ENCODE measurements around the gene EPHA4.

Gene EPHA4

DNA sequence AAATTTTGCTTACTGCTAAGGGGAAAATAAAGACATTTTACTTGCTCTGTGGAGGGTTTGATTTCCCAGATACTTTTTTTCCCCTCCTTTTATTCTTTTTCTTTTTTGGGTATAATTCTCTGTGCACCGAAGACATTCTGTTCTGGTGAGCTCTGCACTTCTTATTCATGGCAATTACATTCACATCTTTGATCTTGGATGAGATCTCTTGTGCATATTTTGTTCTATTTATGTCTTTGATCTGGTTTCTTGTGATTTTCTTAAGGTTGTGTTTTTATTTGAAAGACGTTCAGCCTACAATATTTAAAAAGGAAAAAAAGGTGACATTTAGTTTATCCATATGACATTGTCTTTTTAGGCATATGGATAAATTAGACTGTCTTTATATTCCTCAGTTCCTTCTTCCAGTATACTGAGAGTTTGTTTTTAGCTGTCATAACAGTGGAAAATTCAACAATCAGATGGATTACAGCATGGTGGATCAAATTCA is 33.7 kb upstream of the EPHA4 start:
- no peak overlapping the region for H3K9ac ChIP-seq (ENCODE audit: low read depth in 1 of 2, low read length in 2 of 2)
- no peak overlapping the region for H3K4me3 ChIP-seq (ENCODE audit: low read depth in 1 of 2, low read length in 2 of 2)
- H3K9me3 ChIP-seq (ENCODE audit: control insufficient read depth in 1 of 2, low read length in 2 of 2) = no peaks in the 10 kb centered on the region
- H3K4me1 ChIP-seq (ENCODE audit: control insufficient read depth in 1 of 2, insufficient read depth in 2 of 2, low read length in 2 of 2) = no peaks in the 10 kb centered on the region
- H3K27me3 ChIP-seq (ENCODE audit: control insufficient read depth in 1 of 2, insufficient read depth in 2 of 2, low read length in 2 of 2) = no peaks in the 10 kb centered on the region
- H3K27ac ChIP-seq (ENCODE audit: low read depth, low read length) = no peak overlapping the region
- no peaks in the 10 kb centered on the region for H3K36me3 ChIP-seq (ENCODE audit: control insufficient read depth in 1 of 2, insufficient read depth in 2 of 2, low read length in 2 of 2)

DNA sequence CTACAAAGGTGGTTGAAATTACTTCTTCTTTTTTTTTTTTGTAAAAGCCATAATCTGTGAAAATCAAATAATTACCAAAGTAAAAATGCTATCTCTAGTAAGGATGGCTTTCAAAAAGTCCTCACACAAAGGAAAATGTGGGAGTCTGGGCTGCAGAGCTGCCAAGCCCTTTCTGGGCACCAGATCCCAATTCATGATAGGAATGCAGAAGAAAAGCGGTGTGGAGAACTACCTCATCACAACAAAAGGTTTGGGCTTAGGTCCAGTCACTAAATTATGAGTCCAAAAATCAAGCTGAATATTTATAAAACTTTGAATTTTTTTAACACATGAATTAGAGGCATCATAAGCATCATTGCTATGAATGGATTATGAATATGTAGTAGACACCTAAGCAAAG is 30.8 kb upstream of the EPHA4 start:
- H3K9me3 ChIP-seq (ENCODE audit: control insufficient read depth in 1 of 2, low read length in 2 of 2) = no peaks in the 10 kb centered on the region
- no peaks in the 10 kb centered on the region for H3K27me3 ChIP-seq (ENCODE audit: control insufficient read depth in 1 of 2, insufficient read depth in 2 of 2, low read length in 2 of 2)
- H3K4me1 ChIP-seq (ENCODE audit: control insufficient read depth in 1 of 2, insufficient read depth in 2 of 2, low read length in 2 of 2) = no peaks in the 10 kb centered on the region
- H3K4me3 ChIP-seq (ENCODE audit: low read depth in 1 of 2, low read length in 2 of 2) = no peak overlapping the region
- H3K9ac ChIP-seq (ENCODE audit: low read depth in 1 of 2, low read length in 2 of 2) = no peak overlapping the region
- H3K27ac ChIP-seq (ENCODE audit: low read depth, low read length) = no peak overlapping the region
- H3K36me3 ChIP-seq (ENCODE audit: control insufficient read depth in 1 of 2, insufficient read depth in 2 of 2, low read length in 2 of 2) = no peaks in the 10 kb centered on the region

- H3K9me3 ChIP-seq (ENCODE audit: control insufficient read depth in 1 of 2, low read length in 2 of 2) = no peaks in the 10 kb centered on the region
- H3K36me3 ChIP-seq (ENCODE audit: control insufficient read depth in 1 of 2, insufficient read depth in 2 of 2, low read length in 2 of 2) = no peaks in the 10 kb centered on the region
- no peaks in the 10 kb centered on the region for H3K27me3 ChIP-seq (ENCODE audit: control insufficient read depth in 1 of 2, insufficient read depth in 2 of 2, low read length in 2 of 2)
- H3K9ac ChIP-seq (ENCODE audit: low read depth in 1 of 2, low read length in 2 of 2) = no peak overlapping the region
- no peak overlapping the region for H3K4me3 ChIP-seq (ENCODE audit: low read depth in 1 of 2, low read length in 2 of 2)
- no peaks in the 10 kb centered on the region for H3K4me1 ChIP-seq (ENCODE audit: control insufficient read depth in 1 of 2, insufficient read depth in 2 of 2, low read length in 2 of 2)
- H3K27ac ChIP-seq (ENCODE audit: low read depth, low read length) = no peak overlapping the region
Measured at GRCh38 chr2:221601376-221601775, 29.3 kb upstream of the EPHA4 start.

GRCh38 chr2:221600388-221600787 is 28.3 kb upstream of the EPHA4 start:
- Histone ChIP-seq H3K27ac (ENCODE audit: low read depth, low read length) (no peak overlapping the region), H3K27me3 (ENCODE audit: control insufficient read depth in 1 of 2, insufficient read depth in 2 of 2, low read length in 2 of 2) (no peaks in the 10 kb centered on the region), H3K9me3 (ENCODE audit: control insufficient read depth in 1 of 2, low read length in 2 of 2) (no peaks in the 10 kb centered on the region), H3K4me1 (ENCODE audit: control insufficient read depth in 1 of 2, insufficient read depth in 2 of 2, low read length in 2 of 2) (no peaks in the 10 kb centered on the region), H3K36me3 (ENCODE audit: control insufficient read depth in 1 of 2, insufficient read depth in 2 of 2, low read length in 2 of 2) (no peaks in the 10 kb centered on the region), H3K9ac (ENCODE audit: low read depth in 1 of 2, low read length in 2 of 2) (no peak overlapping the region), H3K4me3 (ENCODE audit: low read depth in 1 of 2, low read length in 2 of 2) (no peak overlapping the region)

- Histone ChIP-seq H3K27me3 (ENCODE audit: control insufficient read depth in 1 of 2, insufficient read depth in 2 of 2, low read length in 2 of 2) (no peaks in the 10 kb centered on the region), H3K4me1 (ENCODE audit: control insufficient read depth in 1 of 2, insufficient read depth in 2 of 2, low read length in 2 of 2) (no peaks in the 10 kb centered on the region), H3K27ac (ENCODE audit: low read depth, low read length) (no peak overlapping the region), H3K36me3 (ENCODE audit: control insufficient read depth in 1 of 2, insufficient read depth in 2 of 2, low read length in 2 of 2) (no peaks in the 10 kb centered on the region), H3K9ac (ENCODE audit: low read depth in 1 of 2, low read length in 2 of 2) (no peak overlapping the region), H3K9me3 (ENCODE audit: control insufficient read depth in 1 of 2, low read length in 2 of 2) (no peaks in the 10 kb centered on the region), H3K4me3 (ENCODE audit: low read depth in 1 of 2, low read length in 2 of 2) (no peak overlapping the region)
Measured at GRCh38 chr2:221596192-221596591, 24.1 kb upstream of the EPHA4 start.

DNA sequence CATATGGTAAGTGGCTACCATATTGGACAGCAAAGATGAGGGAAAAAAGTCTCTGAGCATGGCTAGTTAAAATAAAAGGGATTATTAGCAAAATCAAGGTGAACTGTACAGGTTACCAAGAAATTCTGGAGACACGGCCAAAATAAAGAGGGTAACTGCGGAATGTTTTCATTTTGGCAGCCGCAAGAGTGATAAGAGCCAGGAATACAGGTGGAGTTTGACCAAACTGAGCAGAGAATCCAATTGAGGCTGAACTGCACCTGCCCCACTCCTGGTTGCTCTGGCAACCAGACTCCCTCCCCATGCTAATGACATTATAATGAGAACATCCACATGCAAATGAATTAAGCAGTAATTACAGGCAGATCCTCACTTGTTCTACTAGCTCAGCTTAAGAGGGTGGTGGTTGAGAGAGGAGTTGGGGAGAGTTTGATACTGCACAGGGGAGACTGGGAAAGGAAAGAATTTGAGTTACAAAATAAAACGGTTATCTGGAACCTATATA is 18.8 kb upstream of the EPHA4 start:
- Histone ChIP-seq H3K9ac (ENCODE audit: low read depth in 1 of 2, low read length in 2 of 2) (no peak overlapping the region), H3K4me3 (ENCODE audit: low read depth in 1 of 2, low read length in 2 of 2) (no peak overlapping the region), H3K9me3 (ENCODE audit: control insufficient read depth in 1 of 2, low read length in 2 of 2) (no peaks in the 10 kb centered on the region), H3K27ac (ENCODE audit: low read depth, low read length) (no peak overlapping the region), H3K27me3 (ENCODE audit: control insufficient read depth in 1 of 2, insufficient read depth in 2 of 2, low read length in 2 of 2) (no peaks in the 10 kb centered on the region), H3K4me1 (ENCODE audit: control insufficient read depth in 1 of 2, insufficient read depth in 2 of 2, low read length in 2 of 2) (no peaks in the 10 kb centered on the region), H3K36me3 (ENCODE audit: control insufficient read depth in 1 of 2, insufficient read depth in 2 of 2, low read length in 2 of 2) (no peaks in the 10 kb centered on the region)

DNA sequence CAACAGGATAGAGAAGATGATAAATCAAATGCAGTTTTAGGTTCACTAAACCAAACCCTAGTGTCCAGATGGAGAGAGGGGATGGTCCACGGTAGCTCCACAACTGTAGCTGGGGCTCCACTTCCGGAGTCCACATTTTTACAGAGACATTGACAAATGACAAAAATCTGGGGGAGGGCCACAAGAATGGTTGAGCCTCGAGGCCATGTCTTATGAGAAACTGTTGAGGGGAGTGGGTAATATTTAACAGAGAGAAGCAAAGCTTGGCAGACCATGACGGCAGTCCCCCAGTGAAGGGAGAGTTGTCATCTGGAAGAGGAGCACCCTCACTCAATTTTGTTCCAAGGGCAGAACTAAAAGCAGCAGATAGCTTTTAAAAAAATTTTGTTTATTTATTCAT is 17.6 kb upstream of the EPHA4 start:
- H3K9ac ChIP-seq (ENCODE audit: low read depth in 1 of 2, low read length in 2 of 2) = no peak overlapping the region
- H3K27me3 ChIP-seq (ENCODE audit: control insufficient read depth in 1 of 2, insufficient read depth in 2 of 2, low read length in 2 of 2) = no peaks in the 10 kb centered on the region
- H3K27ac ChIP-seq (ENCODE audit: low read depth, low read length) = no peak overlapping the region
- H3K36me3 ChIP-seq (ENCODE audit: control insufficient read depth in 1 of 2, insufficient read depth in 2 of 2, low read length in 2 of 2) = no peaks in the 10 kb centered on the region
- no peaks in the 10 kb centered on the region for H3K4me1 ChIP-seq (ENCODE audit: control insufficient read depth in 1 of 2, insufficient read depth in 2 of 2, low read length in 2 of 2)
- no peaks in the 10 kb centered on the region for H3K9me3 ChIP-seq (ENCODE audit: control insufficient read depth in 1 of 2, low read length in 2 of 2)
- H3K4me3 ChIP-seq (ENCODE audit: low read depth in 1 of 2, low read length in 2 of 2) = no peak overlapping the region

DNA sequence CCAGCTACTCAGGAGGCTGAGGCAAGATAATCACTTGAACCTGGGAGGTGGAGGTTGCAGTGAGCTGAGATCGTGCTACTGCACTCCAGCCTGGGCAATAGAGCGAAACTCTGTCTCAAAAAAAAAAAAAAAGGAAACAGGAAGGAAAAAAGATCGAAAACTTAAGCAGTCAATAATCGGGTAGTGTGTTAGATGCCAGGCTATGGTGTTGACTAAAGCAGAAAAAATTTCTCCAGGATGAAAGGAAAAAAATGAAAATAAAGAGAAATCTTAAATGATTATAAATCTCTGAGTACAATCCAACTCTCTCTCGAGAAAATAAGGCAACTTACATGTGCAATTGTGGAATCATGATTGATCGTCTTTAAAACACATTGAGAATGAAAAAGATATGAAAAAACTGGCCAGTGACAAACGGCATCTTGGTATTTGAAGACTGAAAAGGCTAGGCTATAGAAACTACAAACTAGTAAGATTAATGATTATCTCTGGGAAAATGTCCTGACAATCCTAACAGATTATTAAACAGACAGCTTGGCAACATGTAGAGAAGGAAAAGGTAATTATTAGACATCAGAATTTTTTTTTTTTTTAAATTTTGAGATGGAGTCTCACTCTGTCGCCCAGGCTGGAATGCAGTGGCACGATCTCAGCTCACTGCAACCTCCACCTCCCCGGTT is 16.3 kb upstream of the EPHA4 start:
- Histone ChIP-seq H3K9ac (ENCODE audit: low read depth in 1 of 2, low read length in 2 of 2) (no peak overlapping the region), H3K36me3 (ENCODE audit: control insufficient read depth in 1 of 2, insufficient read depth in 2 of 2, low read length in 2 of 2) (no peaks in the 10 kb centered on the region), H3K4me3 (ENCODE audit: low read depth in 1 of 2, low read length in 2 of 2) (no peak overlapping the region), H3K4me1 (ENCODE audit: control insufficient read depth in 1 of 2, insufficient read depth in 2 of 2, low read length in 2 of 2) (no peaks in the 10 kb centered on the region), H3K27ac (ENCODE audit: low read depth, low read length) (no peak overlapping the region), H3K27me3 (ENCODE audit: control insufficient read depth in 1 of 2, insufficient read depth in 2 of 2, low read length in 2 of 2) (no peaks in the 10 kb centered on the region), H3K9me3 (ENCODE audit: control insufficient read depth in 1 of 2, low read length in 2 of 2) (no peaks in the 10 kb centered on the region)

GRCh38 chr2:221581986-221582385 is 9.9 kb upstream of the EPHA4 start:
- Histone ChIP-seq H3K36me3 (ENCODE audit: control insufficient read depth in 1 of 2, insufficient read depth in 2 of 2, low read length in 2 of 2) (no peaks in the 10 kb centered on the region), H3K27ac (ENCODE audit: low read depth, low read length) (no peak overlapping the region), H3K4me3 (ENCODE audit: low read depth in 1 of 2, low read length in 2 of 2) (no peak overlapping the region), H3K27me3 (ENCODE audit: control insufficient read depth in 1 of 2, insufficient read depth in 2 of 2, low read length in 2 of 2) (no peaks in the 10 kb centered on the region), H3K4me1 (ENCODE audit: control insufficient read depth in 1 of 2, insufficient read depth in 2 of 2, low read length in 2 of 2) (no peaks in the 10 kb centered on the region), H3K9ac (ENCODE audit: low read depth in 1 of 2, low read length in 2 of 2) (no peak overlapping the region), H3K9me3 (ENCODE audit: control insufficient read depth in 1 of 2, low read length in 2 of 2) (no peaks in the 10 kb centered on the region)

GRCh38 chr2:221574231-221574570 is 2.1 kb upstream of the EPHA4 start:
- H3K9ac ChIP-seq (ENCODE audit: low read depth in 1 of 2, low read length in 2 of 2) = no peak overlapping the region
- peaks cover 19 to 29% of the 10 kb centered on the region in 2 donors for H3K4me1 ChIP-seq (ENCODE audit: control insufficient read depth in 1 of 2, insufficient read depth in 2 of 2, low read length in 2 of 2)
- peak overlapping the region; percentile 73 to 82 for H3K4me3 ChIP-seq (ENCODE audit: low read depth in 1 of 2, low read length in 2 of 2)
- no peak overlapping the region for H3K27ac ChIP-seq (ENCODE audit: low read depth, low read length)
- H3K9me3 ChIP-seq (ENCODE audit: control insufficient read depth in 1 of 2, low read length in 2 of 2) = no peaks in the 10 kb centered on the region
- H3K36me3 ChIP-seq (ENCODE audit: control insufficient read depth in 1 of 2, insufficient read depth in 2 of 2, low read length in 2 of 2) = no peaks in the 10 kb centered on the region
- peaks cover 16 to 43% of the 10 kb centered on the region in 2 donors for H3K27me3 ChIP-seq (ENCODE audit: control insufficient read depth in 1 of 2, insufficient read depth in 2 of 2, low read length in 2 of 2)
